ENCODE results near the gene NOVA1. TPM values are rescaled to one million over a fixed set of nuclear protein-coding genes. Genes with fewer than 3 reads are reported as not detected.

The NOVA1 gene
- total RNA-seq, 1 donor from 2014 or later = 1.7 TPM

DNA sequence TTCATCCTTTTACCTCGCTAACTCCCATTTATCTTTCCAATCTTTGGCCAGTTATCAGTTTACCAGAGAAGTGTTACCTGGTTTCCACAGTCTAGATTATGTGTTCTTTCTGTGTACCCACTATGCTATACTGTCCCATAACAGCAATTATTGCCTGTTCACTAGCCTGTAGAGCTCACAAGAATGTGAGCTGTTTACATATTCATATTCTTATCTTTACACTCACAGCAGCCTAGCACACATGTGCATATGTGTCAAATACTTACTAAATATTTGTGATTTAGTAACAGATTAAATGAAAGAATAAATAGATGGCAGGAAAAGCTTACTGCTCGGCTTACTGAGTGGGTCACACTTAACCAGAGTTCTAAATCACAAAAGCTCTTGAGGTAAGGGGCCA, 97.8 kb downstream of the NOVA1 start:
- no peak for DNase-seq (ENCODE audit: low read depth)
- TF ChIP-seq, protein P1, sequence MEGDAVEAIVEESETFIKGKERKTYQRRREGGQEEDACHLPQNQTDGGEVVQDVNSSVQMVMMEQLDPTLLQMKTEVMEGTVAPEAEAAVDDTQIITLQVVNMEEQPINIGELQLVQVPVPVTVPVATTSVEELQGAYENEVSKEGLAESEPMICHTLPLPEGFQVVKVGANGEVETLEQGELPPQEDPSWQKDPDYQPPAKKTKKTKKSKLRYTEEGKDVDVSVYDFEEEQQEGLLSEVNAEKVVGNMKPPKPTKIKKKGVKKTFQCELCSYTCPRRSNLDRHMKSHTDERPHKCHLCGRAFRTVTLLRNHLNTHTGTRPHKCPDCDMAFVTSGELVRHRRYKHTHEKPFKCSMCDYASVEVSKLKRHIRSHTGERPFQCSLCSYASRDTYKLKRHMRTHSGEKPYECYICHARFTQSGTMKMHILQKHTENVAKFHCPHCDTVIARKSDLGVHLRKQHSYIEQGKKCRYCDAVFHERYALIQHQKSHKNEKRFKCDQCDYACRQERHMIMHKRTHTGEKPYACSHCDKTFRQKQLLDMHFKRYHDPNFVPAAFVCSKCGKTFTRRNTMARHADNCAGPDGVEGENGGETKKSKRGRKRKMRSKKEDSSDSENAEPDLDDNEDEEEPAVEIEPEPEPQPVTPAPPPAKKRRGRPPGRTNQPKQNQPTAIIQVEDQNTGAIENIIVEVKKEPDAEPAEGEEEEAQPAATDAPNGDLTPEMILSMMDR (IDR thresholded peaks at IDR 0.05; ENCODE audit: insufficient read depth, low read length, poor library complexity, severe bottlenecking) = no peak
- no peak overlapping the region for H3K4me3 ChIP-seq (ENCODE audit: low read depth, low read length)
- no peaks in the 10 kb centered on the region for H3K36me3 ChIP-seq (ENCODE audit: control insufficient read depth, insufficient read depth, low read length)
- H3K27me3 ChIP-seq (ENCODE audit: control insufficient read depth, insufficient read depth, low read length) = no peaks in the 10 kb centered on the region

DNA sequence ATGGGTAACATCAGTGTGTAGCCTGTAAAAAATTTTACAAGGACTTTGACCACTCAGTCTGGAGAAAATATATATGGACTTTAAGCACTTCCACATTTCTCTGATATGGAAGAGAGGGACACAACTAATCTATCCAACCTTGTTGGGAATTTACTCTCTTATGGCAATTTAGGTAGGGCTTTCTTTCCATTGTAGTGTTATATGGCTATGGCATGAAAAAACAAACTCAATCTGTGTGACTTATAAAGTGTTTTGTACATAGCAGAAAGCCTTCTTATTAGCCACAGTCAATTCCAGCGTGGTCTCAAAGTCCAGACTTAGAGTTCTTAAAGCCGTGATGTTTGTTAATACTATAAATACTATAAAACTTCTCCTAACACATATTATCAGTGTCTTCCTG, 98.3 kb downstream of the NOVA1 start:
- H3K27me3 ChIP-seq (ENCODE audit: control insufficient read depth, insufficient read depth, low read length) = no peaks in the 10 kb centered on the region
- TF ChIP-seq, protein P1 (IDR thresholded peaks at IDR 0.05; ENCODE audit: insufficient read depth, low read length, poor library complexity, severe bottlenecking) = no peak
- no peaks in the 10 kb centered on the region for H3K36me3 ChIP-seq (ENCODE audit: control insufficient read depth, insufficient read depth, low read length)
- H3K4me3 ChIP-seq (ENCODE audit: low read depth, low read length) = no peak overlapping the region
- DNase-seq (ENCODE audit: low read depth) = no peak

DNA sequence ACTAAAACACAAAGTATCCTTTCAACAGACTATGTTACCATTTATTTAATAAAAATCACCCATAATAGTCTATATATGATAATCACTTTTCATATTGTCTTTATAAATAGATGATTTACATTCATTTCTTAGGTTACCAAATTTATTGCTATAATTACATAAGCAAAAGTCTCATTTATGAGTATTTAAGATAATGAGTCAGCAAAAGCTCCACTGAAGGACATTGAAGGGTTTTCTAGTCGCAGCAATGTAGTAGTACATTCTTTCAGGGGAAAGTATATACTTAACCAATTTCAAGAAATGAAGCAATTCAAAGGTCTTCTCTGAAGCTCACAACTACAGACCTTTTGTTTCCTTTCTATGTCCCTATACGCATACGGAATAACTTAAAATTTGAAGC, 110.9 kb downstream of the NOVA1 start:
- Histone ChIP-seq H3K36me3 (ENCODE audit: control insufficient read depth, insufficient read depth, low read length) (no peaks in the 10 kb centered on the region), H3K27me3 (ENCODE audit: control insufficient read depth, insufficient read depth, low read length) (no peaks in the 10 kb centered on the region), H3K4me3 (ENCODE audit: low read depth, low read length) (no peak overlapping the region)
- TF ChIP-seq, protein P1 (IDR thresholded peaks at IDR 0.05; ENCODE audit: insufficient read depth, low read length, poor library complexity, severe bottlenecking) = no peak
- DNase-seq (ENCODE audit: low read depth) = no peak

DNA sequence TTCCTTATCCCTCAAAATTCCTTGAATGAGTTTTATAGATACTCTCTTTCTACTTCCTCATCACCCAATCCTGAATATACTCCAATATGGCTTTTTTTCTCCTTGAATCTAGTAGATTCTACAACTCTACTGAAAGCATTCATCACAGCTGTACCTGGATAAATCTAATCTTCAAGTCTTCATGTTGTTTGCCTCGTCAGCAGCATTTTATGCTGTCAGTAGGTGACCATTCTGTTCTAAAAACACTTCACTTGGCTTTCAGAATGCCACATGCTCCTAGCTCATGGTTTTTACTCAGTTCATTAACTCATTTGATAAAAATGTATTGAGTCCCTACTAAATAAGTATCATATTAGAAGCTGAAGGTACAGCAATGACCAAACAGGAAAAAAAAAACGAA, 113.3 kb downstream of the NOVA1 start:
- DNase-seq (ENCODE audit: low read depth) = no peak
- Histone ChIP-seq H3K36me3 (ENCODE audit: control insufficient read depth, insufficient read depth, low read length) (no peaks in the 10 kb centered on the region), H3K27me3 (ENCODE audit: control insufficient read depth, insufficient read depth, low read length) (no peaks in the 10 kb centered on the region), H3K4me3 (ENCODE audit: low read depth, low read length) (no peak overlapping the region)
- TF ChIP-seq, protein P1 (IDR thresholded peaks at IDR 0.05; ENCODE audit: insufficient read depth, low read length, poor library complexity, severe bottlenecking) = no peak

DNA sequence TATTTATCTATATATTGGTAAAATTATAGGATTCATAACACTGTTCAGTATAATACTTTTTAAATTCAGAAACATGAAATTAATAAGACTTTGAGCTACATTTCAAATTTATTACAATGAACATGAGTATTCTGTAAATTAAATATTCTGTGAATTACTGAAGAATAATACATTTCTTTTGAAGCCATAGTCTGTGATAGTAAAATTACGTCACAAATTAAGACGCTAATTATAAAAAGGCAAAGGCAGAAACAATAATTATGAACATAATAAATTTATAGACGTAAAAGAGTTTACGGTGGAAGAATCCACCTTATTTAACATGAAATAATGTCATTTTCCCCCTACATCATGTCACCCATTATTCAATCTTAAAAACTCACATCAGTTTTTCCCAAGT, 118.9 kb downstream of the NOVA1 start:
- TF ChIP-seq, protein P1 (IDR thresholded peaks at IDR 0.05; ENCODE audit: insufficient read depth, low read length, poor library complexity, severe bottlenecking) = no peak
- DNase-seq (ENCODE audit: low read depth) = no peak

DNA sequence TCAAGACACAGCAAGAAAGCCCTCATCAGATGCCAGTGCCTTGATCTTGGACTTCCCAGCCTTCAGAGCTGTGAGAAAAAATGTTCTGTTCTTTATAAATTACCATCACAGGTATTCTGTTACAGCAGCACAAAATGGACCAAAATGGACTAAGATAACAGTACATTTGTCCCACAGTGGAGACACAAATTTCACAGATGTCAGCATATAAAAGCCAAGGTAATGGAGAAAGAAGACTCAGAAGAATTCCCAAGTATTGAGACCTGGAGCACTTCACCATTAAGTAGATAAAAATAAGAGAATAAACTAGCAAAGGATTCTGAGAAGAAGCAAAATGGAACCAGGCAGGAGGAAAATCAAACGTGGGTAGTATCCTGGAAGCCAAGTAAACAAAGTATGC, 131.0 kb downstream of the NOVA1 start:
- no peak for DNase-seq (ENCODE audit: low read depth)
- H3K27me3 ChIP-seq (ENCODE audit: control insufficient read depth, insufficient read depth, low read length) = no peaks in the 10 kb centered on the region
- TF ChIP-seq, protein P1 (IDR thresholded peaks at IDR 0.05; ENCODE audit: insufficient read depth, low read length, poor library complexity, severe bottlenecking) = no peak
- H3K36me3 ChIP-seq (ENCODE audit: control insufficient read depth, insufficient read depth, low read length) = no peaks in the 10 kb centered on the region
- H3K4me3 ChIP-seq (ENCODE audit: low read depth, low read length) = no peak overlapping the region

More for the DNA sequence above, 118.9 kb downstream of the NOVA1 start:
- Histone ChIP-seq H3K27me3 (ENCODE audit: control insufficient read depth, insufficient read depth, low read length) (no peaks in the 10 kb centered on the region), H3K36me3 (ENCODE audit: control insufficient read depth, insufficient read depth, low read length) (no peaks in the 10 kb centered on the region), H3K4me3 (ENCODE audit: low read depth, low read length) (no peak overlapping the region)
